ENCODE results near the gene FAM217B.
A peak's percentile ranks its signal among the peaks of the same experiment; 100 is the strongest.
"Not testable (repeated sequence)": the region's sequence is repeated elsewhere in the genome, so short reads cannot be mapped to it uniquely, and the experiment has no call there.

The FAM217B gene

GRCh38 chr20:59938696-59939051, 1.5 kb upstream of the FAM217B start:
- DNase-seq, result no peak

DNA sequence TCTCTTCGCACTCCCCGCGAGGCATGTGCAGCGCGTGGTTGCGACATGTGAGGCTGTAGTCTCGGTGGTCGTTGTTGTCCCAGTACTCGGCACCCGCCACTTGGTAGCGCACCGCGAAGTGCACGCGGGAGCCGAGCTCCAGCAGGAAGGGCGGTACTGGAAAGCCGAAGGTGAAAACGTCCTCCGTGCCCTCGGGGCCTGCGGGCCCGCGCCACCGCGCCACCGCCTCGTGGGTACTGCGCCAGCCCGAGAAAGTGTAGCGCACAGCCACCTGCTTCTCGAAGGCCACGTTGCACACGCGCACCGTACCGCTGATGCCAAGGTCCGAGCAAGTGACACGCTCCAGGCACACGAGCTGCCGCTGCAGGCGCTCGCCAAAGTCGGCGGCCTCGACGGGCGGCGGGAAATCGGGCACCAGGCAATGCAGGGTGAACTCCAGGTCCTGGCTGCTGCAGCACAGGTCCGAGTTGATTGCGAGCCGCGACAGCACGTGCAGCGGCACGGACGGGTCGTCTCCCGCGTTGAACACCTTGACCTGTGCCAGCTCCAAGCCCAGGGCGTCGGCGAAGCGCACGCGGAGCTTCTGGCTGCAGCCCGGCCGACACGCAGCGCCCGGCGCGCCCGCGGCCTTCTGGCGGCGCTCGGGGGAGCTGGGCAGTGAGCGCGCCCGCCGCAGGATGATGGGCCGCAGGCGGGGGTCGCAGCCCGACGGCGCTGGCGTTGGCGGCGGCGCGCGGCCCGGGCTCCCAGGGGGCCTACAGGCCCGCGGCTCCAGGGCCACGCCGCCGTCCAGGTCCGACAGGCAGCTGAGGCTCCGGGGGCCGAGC, 924 bp upstream of the FAM217B start:
- no peak for DNase-seq

DNA sequence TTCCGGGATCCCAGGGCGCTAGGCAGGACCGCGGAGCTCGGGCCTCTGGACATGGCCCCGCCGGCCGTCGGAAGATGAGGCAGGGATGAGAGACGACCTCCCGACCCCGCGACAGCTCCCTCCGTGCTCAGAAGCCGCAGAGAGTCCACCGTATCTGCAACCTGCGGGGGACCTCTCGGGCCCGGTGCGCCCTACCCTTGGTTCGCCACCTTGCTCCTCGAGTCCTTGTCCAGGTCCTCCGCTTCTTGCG, 385 bp upstream of the FAM217B start:
- peak in 1 of 2 donors; percentile 37 for DNase-seq

GRCh38 chr20:59940956-59941294, 736 bp downstream of the FAM217B start:
- no peak for DNase-seq

DNA sequence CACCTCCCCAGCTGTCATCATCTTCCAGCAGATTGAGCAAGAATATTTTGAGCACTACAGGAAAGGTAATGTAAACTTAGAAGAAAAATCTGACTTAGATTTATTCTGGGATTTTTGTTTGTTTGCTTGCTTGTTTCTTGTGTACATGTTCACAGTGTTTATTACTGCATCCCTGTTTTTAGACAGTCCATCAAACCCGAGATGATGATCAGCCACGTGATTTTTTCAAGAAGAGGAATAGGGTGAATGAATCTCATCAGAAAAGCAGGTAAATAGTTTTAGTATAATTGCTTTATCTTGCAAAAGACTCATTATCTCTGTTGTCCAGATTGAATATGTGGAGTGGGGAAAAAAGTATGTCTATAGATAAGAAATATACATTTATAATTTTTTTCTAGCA, 2.1 kb downstream of the FAM217B start:
- peak in 1 of 2 donors; percentile 21 for DNase-seq

DNA sequence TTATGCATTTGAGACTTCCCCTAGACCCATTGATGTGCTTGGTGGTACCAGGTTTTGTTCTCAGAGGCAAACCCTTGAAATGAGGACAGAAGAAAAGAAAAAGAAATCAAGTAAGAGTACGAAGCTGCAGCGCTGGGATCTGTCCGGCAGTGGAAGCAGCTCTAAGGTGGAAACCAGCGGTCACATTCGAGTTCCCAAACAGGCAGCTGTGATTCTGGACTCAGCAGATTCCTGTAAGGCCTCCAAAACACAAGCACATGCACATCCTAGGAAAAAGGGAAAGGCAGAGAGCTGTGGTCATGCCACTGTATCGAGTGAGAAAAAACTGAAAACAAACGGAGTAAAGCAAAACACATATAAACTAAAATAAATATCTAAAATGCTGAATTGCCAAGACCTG, 4.5 kb downstream of the FAM217B start:
- no peak for DNase-seq

- DNase-seq, result no peak
Observed at GRCh38 chr20:59945175-59945574, 5.0 kb downstream of the FAM217B start.

DNA sequence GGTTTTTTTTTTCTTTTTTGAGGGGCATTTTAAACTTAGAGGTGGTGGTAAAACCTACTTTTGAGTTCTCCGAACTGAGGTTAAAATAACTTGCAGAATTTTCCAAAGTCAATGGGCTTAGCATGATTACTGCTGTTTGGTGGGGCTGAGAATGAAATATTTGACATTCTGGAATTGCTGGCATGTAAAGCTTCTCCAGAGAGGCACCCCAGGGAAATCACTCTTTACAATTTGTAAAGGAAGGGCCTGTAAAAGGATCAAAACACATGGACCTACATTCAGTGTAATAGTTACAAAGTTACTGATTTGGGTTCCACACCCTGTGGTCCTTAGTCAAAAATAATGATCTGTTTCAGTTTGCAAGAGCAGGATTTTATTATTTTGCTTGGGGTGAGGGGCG, 5.5 kb downstream of the FAM217B start:
- DNase-seq, result no peak

DNA sequence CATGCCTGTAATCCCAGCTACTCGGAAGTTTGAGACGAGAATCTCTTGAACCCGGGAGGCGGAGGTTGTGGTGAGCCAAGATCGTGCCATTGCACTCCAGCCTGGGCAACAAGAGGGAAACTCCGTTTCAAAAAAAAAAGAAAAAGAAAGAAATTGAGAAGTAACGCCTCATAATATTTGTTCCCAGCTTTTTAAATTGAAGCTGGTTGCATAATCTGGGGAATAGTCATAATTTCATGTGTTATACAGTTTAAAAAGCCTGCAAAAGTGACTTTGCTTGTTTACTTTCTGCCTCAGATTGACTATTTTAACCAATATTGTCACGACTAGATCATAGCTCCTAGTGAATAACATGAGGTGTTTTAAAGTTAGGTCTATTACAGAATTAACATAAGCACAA, 7.2 kb downstream of the FAM217B start:
- DNase-seq, result no peak

DNA sequence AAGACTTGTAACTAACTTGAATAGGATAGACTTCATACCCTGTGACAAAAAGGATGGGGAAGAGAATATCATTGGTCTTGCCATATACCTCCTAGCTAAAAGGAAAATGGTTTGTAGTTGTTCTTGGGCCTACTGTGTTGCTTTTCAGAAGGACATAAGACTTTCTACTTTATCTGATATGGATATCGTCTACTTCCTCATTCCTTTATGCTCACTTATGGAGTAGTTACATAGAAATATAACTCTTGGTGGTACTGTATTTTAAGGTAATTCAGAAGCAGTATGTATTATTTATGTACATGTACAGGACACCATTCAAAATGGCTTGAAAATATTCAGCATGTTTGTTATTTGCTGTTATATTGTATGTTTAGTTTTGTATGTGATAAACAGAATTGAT, 8.0 kb downstream of the FAM217B start:
- DNase-seq, result no peak

- peak; percentile 52 to 53 for DNase-seq
Observed at GRCh38 chr20:59948828-59949720, 8.9 kb downstream of the FAM217B start.

DNA sequence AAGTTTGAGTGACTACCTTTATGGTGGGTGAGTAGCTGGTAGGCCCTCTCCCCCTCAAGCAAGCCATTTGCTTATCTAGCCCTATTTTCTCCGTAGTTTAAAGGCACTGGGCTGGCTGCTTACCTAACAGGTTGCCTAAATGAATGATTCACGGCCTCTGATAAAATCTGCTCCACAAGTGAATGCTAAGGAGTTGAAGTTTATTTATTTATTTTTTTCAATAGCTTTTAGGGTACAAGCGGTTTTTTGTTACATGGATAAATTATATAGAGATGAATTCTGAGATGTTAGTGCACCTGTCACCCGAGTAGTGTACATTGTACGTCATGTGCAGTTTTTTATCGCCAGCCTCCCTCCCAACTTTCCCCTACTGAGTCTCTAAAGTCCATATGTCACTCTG, 9.7 kb downstream of the FAM217B start:
- DNase-seq, result no peak

DNA sequence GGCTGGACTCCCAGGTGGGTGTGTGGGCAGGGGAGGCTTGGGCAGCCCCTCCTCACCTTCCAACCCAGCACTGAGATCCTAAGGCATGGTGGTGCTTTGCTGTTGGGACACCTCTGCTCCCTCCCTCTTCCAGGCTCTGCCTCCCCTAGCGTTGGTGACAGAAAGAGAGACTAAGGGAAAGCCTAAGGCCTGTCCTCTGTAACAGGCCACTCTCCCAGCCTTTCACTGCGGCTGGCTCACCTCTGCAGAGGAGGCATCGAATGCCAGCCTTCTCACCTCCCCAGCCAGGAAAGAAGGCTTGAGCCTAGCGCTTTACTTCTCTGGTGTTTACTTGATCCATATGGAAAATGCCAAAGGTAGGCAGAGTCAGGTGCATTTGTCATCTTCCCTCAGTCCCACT, 14.5 kb downstream of the FAM217B start:
- DNase-seq, result no peak

DNA sequence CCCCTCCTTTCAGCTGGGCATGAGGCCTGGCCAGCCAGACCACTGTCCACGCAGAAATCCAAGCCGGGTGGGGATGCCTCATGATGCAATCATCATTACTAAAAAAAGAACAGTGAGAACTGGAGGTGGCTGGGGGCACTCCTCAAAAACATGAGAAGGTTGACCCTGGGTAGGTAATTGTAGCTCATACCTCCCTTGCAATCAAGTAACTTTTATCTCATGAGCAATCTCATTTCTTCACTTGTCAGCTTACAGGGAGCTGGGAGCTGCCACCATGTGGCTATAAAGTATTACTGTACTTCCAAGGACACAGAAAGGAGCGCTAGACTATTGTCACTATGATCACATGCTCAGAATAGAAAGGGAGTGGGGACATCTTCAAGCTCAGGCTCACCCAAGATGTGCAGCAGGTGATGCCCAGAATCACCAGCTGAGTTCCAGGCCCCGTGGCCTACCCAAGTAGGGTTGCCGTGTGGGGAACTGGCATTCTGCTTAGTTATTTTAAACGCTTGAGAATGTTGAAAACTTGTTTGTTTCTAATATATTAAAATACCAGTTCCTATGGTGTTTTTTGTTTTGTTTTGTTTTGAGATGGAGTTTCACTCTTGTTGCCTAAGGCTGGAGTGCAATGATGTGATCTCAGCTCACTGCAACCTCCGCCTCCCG, 15.1 kb downstream of the FAM217B start:
- peak; percentile 32 to 41 for DNase-seq

GRCh38 chr20:59957568-59957967, 17.4 kb downstream of the FAM217B start:
- DNase-seq, result not testable (repeated sequence)

DNA sequence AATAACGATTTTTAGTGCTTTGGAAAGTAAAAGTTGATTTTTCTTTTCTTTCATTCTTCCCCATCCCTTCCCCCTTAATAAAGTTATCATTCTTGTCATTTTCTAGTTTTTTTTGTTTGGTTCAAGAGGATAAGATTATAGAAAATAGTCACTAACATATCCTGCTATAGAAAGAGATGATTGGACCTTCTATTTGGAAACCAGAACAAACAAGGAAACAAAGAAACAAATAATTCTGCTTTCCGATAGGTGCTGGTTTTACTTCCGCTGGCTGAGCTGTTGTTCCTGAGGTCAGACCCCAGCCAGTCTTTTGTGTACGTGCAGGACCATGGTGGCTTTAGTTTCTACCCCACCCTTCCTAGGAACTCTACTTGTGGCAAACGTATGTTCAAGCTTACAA, 17.9 kb downstream of the FAM217B start, which contains the start of gene CDH26:
CDH26 (plus strand) TSS at position 301 of the 400 bp plus-strand sequence. CDS start 304 bp downstream, outside the sequence.
- no peak for DNase-seq

DNA sequence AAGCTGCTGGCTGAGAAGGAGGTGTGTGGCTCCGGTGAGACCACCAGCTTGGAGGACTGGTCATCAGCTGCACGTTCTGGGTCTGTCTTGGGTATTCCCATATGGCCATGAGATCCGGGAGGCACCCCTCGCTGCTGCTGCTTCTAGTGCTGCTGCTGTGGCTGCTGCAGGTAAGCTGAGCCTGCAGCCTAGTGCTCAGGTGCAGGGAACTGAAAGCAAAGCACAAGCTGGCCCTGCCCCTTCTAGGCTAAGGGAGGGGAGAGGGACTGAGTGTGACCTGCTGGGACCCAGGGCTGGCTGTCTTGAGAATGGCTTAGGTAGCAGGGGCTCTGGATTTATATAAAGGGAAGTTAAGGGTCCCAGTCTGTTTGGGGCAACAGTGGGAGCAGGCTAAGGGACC, 18.4 kb downstream of the FAM217B start:
- no peak for DNase-seq

DNA sequence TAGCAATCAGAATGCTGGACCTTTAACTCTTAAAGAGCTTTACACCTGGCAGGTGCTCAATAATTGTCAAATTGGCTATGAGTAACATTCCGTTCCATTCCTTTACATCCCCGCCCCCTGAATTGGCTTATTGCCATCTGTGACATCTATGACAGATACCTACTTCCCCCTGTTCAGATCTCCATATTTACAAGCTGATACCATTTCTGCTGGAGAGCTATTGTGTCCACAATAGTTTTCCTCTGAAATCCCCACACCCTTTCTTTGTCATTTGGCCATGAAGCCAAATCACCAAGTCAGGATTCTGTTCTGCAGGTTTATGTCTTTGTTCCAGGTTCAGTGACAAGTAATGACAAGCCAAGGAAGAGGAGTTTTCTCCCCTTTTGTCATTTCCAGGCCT, 21.2 kb downstream of the FAM217B start:
- DNase-seq, result no peak

DNA sequence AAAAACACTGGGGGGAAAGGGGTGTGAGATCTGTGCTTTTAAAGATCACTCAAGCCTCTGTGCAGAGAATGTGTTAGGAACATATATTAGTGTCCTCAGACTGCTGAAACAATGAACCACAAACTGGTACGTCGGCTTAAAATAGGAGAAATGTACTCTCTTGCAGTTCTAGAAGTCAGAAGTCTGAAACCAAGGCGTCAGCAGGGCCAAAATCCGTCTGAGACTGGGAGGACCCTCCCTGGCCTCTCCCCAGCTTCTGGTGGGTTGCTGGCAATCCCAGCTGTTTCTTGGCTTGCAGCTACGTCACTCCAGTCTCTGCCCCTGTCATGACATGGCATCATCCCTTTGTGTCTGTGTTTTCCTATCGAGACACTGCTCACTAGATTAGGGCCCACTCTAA, 22.0 kb downstream of the FAM217B start:
- DNase-seq, result no peak

DNA sequence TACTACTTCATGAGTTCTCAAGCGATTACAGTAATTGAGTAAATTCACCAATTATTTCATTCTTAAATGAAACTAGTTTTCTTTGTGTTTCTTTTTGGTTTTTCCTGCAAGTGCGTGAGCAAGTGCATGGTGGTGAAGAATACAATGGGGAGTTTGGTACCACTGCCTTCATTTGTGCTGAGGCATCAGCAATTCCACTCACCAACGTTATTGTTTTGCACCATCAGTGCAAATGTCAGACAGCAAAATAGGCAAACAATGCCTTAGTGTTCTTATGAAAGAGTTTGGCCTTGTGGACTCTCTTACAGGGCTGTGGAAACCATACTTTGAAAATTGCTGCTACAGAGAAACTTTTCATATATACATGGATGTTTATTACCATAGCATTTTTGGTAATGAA, 26.2 kb downstream of the FAM217B start:
- DNase-seq, result no peak

- no peak for DNase-seq
Observed at GRCh38 chr20:59971428-59971827, 31.2 kb downstream of the FAM217B start.

GRCh38 chr20:59972037-59972801, 32.0 kb downstream of the FAM217B start:
- DNase-seq, result peak; percentile 55 to 77
